Bronchial epithelial cell (primary cell): Measurements from ENCODE around the gene CPOX. TPM values are rescaled to one million over a fixed set of nuclear protein-coding genes. Genes with fewer than 3 reads are reported as not detected.
"Not testable (repeated sequence)": the region's sequence is repeated elsewhere in the genome, so short reads cannot be mapped to it uniquely, and the experiment has no call there.

Experiments used
- DNase-seq: peaks from one replicate; pipeline ENCODE4 v3.0.0-alpha.2; 2010; ENCODE audit warnings: low read depth
- FAIRE-seq: peaks from 2 replicates; lab custom pipeline; 2011; peaks lifted over from hg19 to GRCh38; lab: Jason Lieb, UNC
- H3K27me3 ChIP-seq: 2 replicates; pipeline ENCODE4 v1.5.1; 2011; ENCODE audit warnings: low read length; ENCODE audit not compliant: control insufficient read depth, insufficient read depth
- H3K36me3 ChIP-seq: 2 replicates; pipeline ENCODE4 v1.5.1; 2011; ENCODE audit warnings: low read length; ENCODE audit not compliant: control insufficient read depth, insufficient read depth
- H3K4me3 ChIP-seq: 2 replicates; pipeline ENCODE4 v1.5.1; 2011; ENCODE audit warnings: mild to moderate bottlenecking, low read depth, low read length, control low read depth
- CTCF ChIP-seq: IDR thresholded peaks from 2 replicates; pipeline ENCODE4 v1.5.1; 2011; ENCODE audit warnings: mild to moderate bottlenecking, moderate library complexity, low read length, control low read depth, inconsistent platforms; ENCODE audit not compliant: insufficient read depth, severe bottlenecking
- total RNA-seq: library from RNA; depleted of rRNA; stranded (reverse); fragments of >200 nt; gene quantifications from 2 replicates; pipeline ENCODE4 v1.2.1, GENCODE V29; 2014

The CPOX gene
- 22.7 and 36.1 TPM in 2 replicates for total RNA-seq

- Histone ChIP-seq H3K4me3 (peak within 1 kb of the TSS; percentile 79), H3K36me3 (peaks cover 3% of the 10 kb centered on the region), H3K27me3 (no peaks in the 10 kb centered on the region)
- DNase-seq (peak; percentile 87), FAIRE-seq (no peak)
- TF ChIP-seq CTCF = no peak
These were observed at the start of gene CPOX for GRCh38 chr3:98593046-98593936. Gene CPOX, minus strand, starts transcription at chr3:98593611. Its CDS starts 107 bp downstream, at chr3:98593504.

- not testable (repeated sequence) for DNase-seq, H3K36me3 ChIP-seq, H3K27me3 ChIP-seq, H3K4me3 ChIP-seq, FAIRE-seq
These were observed 49.4 kb upstream of the CPOX start for GRCh38 chr3:98642769-98643168.

- DNase-seq, H3K27me3 ChIP-seq, H3K36me3 ChIP-seq, H3K4me3 ChIP-seq, FAIRE-seq: not testable (repeated sequence)
These were observed 48.3 kb upstream of the CPOX start for GRCh38 chr3:98641756-98642155.

- not testable (repeated sequence) for H3K27me3 ChIP-seq, H3K36me3 ChIP-seq, DNase-seq, H3K4me3 ChIP-seq, FAIRE-seq
These were observed 45.1 kb upstream of the CPOX start for GRCh38 chr3:98638515-98638914.

- H3K4me3 ChIP-seq = no peak overlapping the region
- FAIRE-seq = no peak
These were observed 37.0 kb upstream of the CPOX start for GRCh38 chr3:98630416-98630815.

GRCh38 chr3:98628317-98628716, 34.9 kb upstream of the CPOX start:
- DNase-seq (no peak), FAIRE-seq (no peak)
- TF ChIP-seq CTCF = no peak
- Histone ChIP-seq H3K27me3 (no peaks in the 10 kb centered on the region), H3K36me3 (no peaks in the 10 kb centered on the region), H3K4me3 (no peak overlapping the region)

More at GRCh38 chr3:98630416-98630815, 37.0 kb upstream of the CPOX start:
- no peaks in the 10 kb centered on the region for H3K36me3 ChIP-seq
- no peak for TF ChIP-seq CTCF
- DNase-seq = no peak
- H3K27me3 ChIP-seq = no peaks in the 10 kb centered on the region

- no peak for TF ChIP-seq CTCF
- no peaks in the 10 kb centered on the region for H3K27me3 ChIP-seq
- FAIRE-seq = no peak
- no peak for DNase-seq
- no peak overlapping the region for H3K4me3 ChIP-seq
- H3K36me3 ChIP-seq = no peaks in the 10 kb centered on the region
These were observed 32.7 kb upstream of the CPOX start for GRCh38 chr3:98626151-98626550.
